Camera-type eye (tissue), 1 donor: ENCODE data around the gene BARHL2. TPM values are rescaled to one million over a fixed set of nuclear protein-coding genes. Genes with fewer than 3 reads are reported as not detected.

ENCODE experiments used
- total RNA-seq: library from RNA; depleted of rRNA; stranded (reverse); fragments of >200 nt; gene quantifications from one replicate; pipeline ENCODE4 v1.2.3, GENCODE V29; 2014

BARHL2 gene
- total RNA-seq, result 2.8 TPM

DNA sequence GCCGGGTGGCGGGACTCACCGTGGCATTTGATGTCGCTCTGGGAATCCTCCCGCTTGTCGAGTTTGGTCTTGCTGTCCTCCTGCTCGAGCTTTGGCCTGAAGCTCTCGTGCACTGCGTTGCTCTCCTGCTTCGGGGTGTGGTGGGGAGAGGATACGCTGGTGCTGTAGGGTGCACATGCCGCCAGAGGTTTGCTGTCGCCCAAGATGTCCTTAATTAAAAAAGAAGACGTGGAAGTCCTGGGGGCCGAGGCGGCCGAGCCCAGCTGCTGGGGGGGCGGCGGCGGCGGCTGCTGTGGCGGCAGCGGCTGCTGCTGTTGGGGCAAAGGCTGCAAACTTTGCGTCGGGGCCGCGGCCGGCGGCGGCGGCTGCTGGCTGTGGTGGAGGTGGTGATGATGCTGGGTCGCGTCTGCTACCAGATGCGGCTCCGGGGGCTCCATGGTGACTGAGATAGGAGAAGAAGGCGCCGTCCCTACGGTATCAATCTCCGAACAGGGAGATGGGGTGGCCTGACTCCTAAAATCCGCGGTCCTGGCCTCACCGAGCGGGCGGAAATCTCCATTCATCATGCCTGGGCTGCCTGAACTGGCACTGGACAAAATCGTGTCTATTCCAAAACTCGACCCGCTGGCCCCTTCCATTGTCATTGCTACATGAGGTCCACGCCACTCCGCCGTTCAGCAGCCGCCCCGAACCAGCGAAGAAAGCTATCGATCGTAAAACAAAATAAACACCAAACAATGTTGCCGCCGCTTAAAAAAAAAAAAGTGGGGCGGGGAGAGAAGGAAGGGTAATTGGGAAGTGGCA is at the start of gene BARHL2:
Gene BARHL2, minus strand, starts transcription at position 751 of the 804 bp plus-strand sequence. Its CDS starts 107 bp downstream, at position 644.

